Measurements from ENCODE around the gene FXYD7. TPM values are rescaled to one million over a fixed set of nuclear protein-coding genes. Genes with fewer than 3 reads are reported as not detected.

Gene FXYD7
- total RNA-seq, 2 donors from 2014 or later, result 0.82 to 1.8 TPM

DNA sequence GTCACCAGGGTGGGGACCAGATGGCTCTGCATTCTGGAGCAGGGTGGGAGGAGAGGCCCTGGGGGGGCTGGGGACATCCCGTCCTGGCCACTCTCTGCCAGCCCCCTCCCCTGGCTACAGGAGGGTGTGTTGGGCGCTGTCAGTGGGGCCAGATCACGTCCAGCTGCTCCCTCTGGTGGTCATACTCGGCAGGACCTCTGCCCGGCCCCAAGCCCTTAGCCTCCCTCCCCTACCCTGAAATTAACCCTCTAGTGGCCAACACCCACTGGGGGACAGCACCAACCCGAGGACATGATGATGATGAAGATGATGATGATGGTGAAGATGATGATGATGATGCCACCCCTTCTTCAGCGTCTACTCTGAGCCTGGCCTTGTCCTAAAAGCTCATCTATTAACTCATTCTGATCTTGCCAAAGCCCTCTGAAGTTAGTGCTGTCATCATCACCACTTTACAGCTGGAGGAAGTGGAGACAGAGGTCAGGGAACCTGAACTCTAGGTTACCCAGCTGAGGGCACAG lies 7.6 kb upstream of the FXYD7 start:
- H3K27ac Mint-ChIP-seq, result no peak overlapping the region
- no peaks in the 10 kb centered on the region for H3K36me3 Mint-ChIP-seq

DNA sequence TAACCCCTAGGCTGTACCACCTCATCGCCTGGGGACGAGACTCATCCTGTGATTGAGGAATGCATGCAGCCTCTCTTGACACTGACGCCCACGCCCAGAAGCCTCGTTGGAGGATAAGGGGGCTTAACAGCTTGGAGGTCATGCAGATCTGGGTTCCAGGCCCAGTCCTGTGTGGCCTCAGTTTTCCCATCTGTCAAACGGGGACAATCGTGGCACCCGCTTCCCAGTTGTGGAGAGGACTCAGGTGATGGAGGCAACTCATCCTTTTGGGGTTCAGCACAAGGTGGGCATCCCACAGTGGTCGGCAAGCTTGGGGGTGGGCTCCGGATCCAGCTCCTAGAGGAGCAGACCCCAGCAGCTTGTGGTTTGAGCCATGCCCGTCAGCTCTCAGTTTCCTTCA lies 6.8 kb upstream of the FXYD7 start:
- ATAC-seq (no peak), DNase-seq (ENCODE audit: low spot score in 2 of 2) (no peak)

More for the DNA sequence above, 7.6 kb upstream of the FXYD7 start:
- DNase-seq (ENCODE audit: low spot score in 2 of 2) (peak in 1 of 2 donors; percentile 79), ATAC-seq (peak; percentile 91 to 92)
- H3K9me3 Mint-ChIP-seq, result peaks cover 10 to 11% of the 10 kb centered on the region in 2 donors

DNA sequence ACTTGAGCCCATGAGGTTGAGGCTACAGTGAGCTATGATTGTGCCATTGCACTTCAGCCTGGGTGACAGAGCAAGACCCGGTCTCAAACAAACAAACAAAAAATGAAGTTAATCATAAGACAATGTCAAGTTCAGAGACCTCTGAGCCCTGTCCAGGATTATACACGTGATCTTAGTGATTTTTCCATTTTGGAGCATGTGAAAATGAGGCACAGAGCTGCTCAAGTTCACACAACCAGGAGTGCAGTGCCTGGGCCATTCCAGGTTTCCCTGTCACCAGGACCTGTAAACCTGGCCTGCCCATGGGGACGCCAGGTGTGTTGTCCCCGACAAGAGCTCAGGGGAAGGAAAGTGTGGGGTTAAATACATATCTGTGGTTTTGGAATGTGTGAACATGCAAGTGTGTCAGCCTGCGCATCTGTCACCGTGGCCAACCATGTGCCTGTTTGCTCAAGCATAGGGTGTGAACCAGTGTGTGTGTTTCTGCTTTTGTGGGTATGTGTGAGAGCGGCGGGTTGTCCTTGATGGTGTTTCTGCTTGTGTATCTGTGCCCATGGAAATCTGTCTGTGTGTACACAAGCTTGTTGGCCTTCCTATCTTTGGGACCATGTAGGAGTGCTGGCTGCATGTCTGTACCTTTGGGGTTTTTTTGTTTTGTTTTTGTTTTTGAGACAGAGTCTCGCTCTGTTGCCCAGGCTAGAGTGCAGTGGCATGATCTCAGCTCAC lies 5.9 kb upstream of the FXYD7 start:
- ATAC-seq, result no peak
- DNase-seq (ENCODE audit: low spot score in 2 of 2), result no peak
- Mint-ChIP-seq H3K9me3 (peaks cover 10 to 11% of the 10 kb centered on the region in 2 donors), H3K36me3 (no peaks in the 10 kb centered on the region), H3K27ac (no peak overlapping the region)

More for the DNA sequence above, 6.8 kb upstream of the FXYD7 start:
- peaks cover 10 to 11% of the 10 kb centered on the region in 2 donors for H3K9me3 Mint-ChIP-seq
- H3K27ac Mint-ChIP-seq, result no peak overlapping the region
- no peaks in the 10 kb centered on the region for H3K36me3 Mint-ChIP-seq

DNA sequence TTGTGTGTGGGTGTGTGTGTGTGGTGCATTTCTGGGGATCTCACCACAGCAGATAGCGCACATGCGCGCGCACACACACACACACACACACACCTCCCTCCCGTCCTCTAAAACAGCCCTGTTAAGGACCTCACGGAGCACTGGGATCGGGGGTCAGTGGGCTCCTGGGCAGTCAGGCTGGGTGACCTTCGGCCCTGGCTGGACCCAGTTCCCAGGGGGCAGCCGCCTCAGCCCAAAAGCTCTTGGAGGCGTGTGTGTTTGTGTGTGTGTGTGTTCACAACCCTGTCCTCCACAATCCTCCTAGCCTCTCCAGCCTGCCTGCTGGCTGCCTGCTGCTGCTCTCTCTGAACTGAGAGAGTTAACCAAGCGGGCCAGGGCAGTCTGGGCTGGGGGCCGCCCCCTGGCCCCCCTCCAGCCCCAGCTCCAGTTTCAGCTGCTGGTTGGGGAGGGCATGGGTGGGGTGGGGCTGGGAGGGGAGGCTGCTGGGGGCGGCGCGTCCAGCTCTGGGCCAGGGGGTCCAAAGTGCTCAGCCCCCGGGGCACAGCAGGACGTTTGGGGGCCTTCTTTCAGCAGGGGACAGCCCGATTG lies 4.7 kb upstream of the FXYD7 start, which contains the start of gene FXYD1:
Gene FXYD1, plus strand, starts transcription at position 520 of the 588 bp plus-strand sequence. CDS start 1,256 bp downstream, outside the sequence.
- DNase-seq (ENCODE audit: low spot score in 2 of 2) (no peak), ATAC-seq (no peak)
- Mint-ChIP-seq H3K9me3 (no peaks in the 10 kb centered on the region), H3K27ac (no peak within 1 kb of the TSS), H3K36me3 (no peaks in the 10 kb centered on the region)

DNA sequence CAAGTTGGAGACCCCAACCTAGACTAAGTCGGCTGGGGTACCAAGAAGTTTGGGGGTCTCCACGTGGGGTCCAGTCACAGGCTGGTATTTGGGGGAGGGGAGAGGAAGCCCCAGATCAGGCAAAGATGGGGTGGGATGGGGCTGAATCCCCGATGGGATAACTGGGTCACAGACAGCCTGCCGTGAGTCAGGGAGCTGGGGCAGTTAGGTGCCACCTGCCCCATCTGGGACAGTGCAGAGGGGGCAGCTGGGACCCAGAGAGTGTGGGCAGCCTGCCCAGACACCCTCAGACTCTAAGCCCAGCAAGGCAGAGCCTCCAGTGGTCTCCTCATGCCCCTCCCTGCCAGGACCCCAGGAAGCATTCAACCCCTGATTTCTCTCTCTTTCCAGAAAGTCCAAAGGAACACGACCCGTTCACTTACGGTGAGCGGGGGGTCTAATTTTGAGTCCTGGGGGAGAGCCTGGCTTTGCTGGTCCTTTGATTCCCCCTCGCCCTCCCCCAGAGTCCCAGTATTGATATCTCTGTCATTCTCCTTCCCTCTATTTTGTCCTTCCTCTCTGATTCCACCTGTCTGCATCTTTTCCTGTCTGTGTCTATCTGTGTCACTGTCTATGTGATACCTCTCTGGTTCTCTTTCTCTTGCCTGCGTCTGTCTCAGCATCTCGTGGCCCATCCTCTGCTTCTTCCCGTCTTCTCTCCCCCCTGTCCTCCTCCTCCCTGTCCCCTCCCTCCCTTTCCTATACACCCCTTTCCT lies 2.7 kb upstream of the FXYD7 start:
- DNase-seq (ENCODE audit: low spot score in 2 of 2) (no peak), ATAC-seq (no peak)
- Mint-ChIP-seq H3K27ac (no peak overlapping the region), H3K9me3 (no peaks in the 10 kb centered on the region), H3K36me3 (no peaks in the 10 kb centered on the region)

DNA sequence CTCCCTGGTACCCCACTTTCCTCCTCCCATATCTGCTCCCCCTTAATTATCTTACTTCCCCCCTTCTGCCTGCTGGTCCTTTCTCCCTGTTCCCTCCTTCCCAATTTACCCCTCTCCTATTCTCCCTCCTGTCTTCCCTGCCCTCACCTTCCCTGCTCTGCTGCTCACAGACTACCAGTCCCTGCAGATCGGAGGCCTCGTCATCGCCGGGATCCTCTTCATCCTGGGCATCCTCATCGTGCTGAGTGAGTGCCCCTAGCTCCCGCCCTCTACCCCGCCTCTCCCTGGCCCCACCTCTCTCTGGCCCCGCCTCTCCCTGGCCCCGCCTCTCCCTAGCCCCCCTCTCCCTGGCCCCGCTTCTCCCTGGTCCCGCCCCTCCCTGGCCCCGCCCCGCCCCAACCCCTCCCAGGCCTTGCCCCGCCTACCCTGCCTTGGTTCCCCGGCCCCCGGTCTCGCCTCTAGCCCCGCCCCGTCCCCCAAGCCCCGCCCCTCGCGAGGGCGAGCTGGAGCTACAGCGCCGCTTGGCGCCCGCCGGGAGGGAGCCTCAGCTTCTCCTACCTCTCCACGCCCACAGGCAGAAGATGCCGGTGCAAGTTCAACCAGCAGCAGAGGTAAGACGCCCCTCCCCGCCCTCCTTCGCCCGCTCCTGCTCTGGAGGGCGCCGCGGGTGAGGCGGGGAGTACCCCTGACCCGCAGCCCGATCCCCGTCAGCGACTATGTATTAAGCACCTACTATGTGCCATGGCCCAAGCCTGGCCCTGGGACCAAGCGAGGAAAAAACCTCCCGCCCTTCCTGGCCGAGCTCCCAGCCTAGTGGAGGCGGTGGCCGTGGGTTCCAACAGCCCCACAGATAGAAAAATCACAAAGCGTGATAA lies 1.9 kb upstream of the FXYD7 start:
- H3K9me3 Mint-ChIP-seq, result no peaks in the 10 kb centered on the region
- H3K27ac Mint-ChIP-seq, result peak overlapping the region in 1 of 2 donors; percentile 90
- H3K36me3 Mint-ChIP-seq, result no peaks in the 10 kb centered on the region
- DNase-seq (ENCODE audit: low spot score in 2 of 2) (peak; percentile 91 to 98), ATAC-seq (peak; percentile 85 to 90)

DNA sequence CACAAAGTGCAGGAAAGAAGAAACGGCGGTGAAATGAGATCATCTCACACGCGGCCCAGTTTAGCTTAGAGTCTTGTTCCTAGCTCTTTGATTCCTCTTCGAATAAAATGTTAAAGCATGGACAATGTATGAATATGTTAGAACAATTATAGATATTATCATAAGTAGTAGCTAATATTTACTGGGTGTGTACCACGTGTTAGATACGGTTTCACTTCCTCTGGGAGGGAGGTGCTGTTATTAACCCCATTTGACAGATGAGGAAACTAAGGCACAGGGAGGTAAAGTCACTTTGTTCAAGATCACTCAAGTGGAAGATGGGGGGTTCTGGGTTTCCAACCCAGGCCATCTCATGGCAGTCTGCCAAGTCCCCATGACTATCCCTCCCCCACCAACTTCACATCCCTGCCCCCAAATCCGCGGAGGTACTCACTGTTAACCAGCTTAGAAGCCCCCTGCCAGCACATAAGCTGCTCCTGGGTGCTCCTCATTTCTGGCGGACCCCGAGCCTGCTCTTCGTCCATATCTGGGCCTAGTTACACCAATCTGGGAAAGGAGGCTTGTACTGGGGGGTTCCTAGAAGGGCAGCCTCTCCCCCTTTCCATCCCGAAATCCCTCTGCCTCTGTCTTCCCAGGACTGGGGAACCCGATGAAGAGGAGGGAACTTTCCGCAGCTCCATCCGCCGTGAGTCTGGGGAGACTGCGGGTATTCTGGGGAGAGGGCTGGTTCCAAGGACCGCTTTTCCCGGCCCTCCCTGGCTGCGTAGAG lies 1.0 kb upstream of the FXYD7 start:
- Mint-ChIP-seq H3K9me3 (no peaks in the 10 kb centered on the region), H3K27ac (peak overlapping the region in 1 of 2 donors; percentile 90), H3K36me3 (no peaks in the 10 kb centered on the region)
- DNase-seq (ENCODE audit: low spot score in 2 of 2), result no peak
- ATAC-seq, result no peak

DNA sequence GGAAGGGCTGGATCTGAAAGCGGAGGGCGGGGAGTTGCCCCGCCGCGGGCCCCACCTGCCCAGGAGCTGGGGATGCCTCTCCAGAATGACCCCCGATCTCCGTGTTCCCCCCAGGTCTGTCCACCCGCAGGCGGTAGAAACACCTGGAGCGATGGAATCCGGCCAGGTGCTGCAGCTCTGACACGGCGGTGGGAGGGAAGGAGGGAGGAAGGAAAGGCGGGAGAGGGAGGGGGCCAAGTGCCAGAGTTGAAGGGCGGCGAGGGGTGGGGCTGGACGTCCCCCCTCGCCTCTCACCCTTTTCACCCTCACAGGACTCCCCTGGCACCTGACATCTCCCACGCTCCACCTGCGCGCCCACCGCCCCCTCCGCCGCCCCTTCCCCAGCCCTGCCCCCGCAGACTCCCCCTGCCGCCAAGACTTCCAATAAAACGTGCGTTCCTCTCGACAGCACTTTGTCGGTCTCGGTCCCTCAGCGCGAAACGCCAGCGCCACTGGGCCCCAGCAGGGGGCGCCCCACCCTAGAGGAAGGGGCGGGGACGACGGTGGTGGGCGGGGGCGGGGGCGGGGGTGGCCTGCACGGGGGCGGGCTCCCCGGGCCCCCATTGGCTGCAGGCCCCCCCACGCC lies 337 bp upstream of the FXYD7 start:
- ATAC-seq, result peak; percentile 11 to 25
- H3K9me3 Mint-ChIP-seq, result no peaks in the 10 kb centered on the region
- no peaks in the 10 kb centered on the region for H3K36me3 Mint-ChIP-seq

DNA sequence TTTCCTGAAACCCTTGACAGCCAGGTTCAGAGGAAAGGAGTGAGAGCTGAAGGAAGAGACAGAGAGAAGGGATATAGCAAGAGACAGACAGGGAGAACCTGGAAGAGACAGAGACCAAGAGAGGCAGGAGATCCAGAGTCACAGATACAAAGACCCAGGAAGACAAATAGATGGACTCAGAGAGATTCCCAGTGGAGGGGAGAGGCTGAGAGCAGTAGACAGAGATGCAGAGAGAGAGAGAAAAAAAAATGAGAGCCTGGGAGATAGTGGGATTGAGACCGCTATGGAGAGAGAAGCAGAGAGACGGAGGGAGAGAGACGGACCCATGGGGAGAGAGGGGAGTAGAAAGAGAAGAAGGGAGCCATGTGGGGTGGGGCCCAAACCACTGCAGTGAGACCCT lies 763 bp downstream of the FXYD7 start:
- Mint-ChIP-seq H3K27ac (no peak overlapping the region), H3K9me3 (no peaks in the 10 kb centered on the region), H3K36me3 (no peaks in the 10 kb centered on the region)
- ATAC-seq (no peak), DNase-seq (ENCODE audit: low spot score in 2 of 2) (no peak)

More for the DNA sequence above, 337 bp upstream of the FXYD7 start:
- DNase-seq (ENCODE audit: low spot score in 2 of 2), result peak in 1 of 2 donors; percentile 86
- H3K27ac Mint-ChIP-seq, result no peak overlapping the region

DNA sequence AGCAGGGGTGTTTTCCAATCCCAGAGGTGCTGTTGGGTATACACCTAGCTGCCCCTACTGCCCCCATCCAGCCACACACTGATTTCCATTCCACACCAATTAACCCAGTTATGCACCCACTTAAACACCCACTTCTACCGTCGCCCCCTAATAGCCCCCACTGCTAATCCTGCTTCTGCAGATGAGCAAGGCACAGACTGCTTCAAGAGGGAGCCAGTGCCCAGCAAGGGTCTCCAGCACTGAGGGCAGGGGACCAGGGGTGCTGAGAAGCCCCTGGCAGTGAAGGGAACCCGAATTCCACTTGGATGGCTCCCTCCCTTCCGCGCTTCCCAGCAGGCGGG lies 1.2 kb downstream of the FXYD7 start:
- no peaks in the 10 kb centered on the region for H3K36me3 Mint-ChIP-seq
- DNase-seq (ENCODE audit: low spot score in 2 of 2) (no peak), ATAC-seq (no peak)
- no peak overlapping the region for H3K27ac Mint-ChIP-seq
- H3K9me3 Mint-ChIP-seq, result no peaks in the 10 kb centered on the region

DNA sequence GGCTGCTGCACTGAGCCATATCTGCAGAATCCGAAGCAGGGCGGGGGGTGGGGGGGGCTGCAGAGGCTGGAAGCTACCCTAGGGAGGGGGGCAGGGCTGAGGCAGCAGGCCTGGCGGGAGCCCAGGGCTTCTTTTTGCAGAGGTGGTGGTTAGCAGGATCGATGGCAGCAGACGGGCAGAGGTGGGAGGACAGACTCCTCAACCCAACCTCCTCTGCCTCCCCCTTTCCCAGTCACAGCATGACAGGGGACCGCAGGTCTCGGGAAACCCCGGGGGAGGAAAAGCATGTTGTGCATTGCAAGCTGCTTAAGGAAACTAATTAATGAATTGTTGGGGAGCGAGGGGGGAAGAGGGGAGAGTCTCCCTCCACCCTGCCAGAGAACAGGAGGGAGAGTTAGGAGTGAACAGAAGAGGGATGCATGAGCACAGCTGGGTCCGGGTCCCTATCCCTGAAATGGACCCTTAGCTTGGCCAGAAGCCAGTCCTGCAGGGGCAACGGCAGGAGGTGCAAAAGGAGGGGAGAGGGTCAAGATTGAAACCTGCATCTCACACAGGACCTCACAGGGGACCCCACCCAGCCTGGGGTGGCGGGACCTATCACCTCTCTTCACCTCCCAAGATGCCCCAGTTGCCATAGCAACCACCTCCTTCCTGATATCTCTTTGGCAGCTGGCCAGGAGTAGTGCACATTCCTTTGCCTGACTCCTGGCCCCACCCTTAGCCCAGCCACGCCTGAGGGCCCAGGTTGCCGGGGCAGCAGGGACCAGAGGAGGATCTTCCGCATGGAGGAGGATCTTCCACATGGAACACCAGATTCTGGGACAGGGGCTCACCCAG lies 1.8 kb downstream of the FXYD7 start:
- Mint-ChIP-seq H3K27ac (no peak overlapping the region), H3K9me3 (no peaks in the 10 kb centered on the region), H3K36me3 (no peaks in the 10 kb centered on the region)
- ATAC-seq, result no peak
- DNase-seq (ENCODE audit: low spot score in 2 of 2), result no peak

DNA sequence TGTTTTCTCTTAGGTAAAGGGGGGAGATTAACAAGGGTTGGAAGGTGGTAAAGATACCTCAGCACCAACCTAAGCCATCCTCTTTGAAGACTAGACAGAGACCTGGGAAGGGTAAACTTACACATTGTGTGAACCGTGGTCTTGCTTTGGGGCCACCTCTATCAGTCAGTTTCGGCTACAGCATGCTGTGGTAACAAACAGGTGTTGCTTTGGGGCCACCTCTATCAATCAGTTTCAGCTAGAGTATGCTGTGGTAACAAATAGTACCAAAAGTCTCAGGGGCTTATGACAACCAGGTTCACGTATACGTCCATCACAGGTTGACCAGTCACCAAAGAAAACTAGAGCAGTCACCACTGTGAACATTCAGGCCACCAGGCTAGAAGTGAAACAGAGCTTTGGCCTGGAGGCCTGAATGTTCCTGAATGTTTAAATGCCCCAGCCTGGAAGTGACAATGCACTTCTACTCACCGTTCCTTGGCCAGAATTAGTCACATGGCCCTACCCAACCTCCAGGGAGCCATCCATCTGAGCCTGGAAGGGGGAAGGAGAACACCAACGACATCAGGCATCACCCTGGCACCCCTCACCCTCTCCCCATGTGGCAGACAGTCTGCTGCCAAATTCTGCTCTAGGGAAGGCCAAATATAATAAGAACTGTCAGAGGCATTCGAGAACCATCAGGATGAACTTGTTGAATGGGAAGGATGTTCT lies 3.8 kb downstream of the FXYD7 start:
- no peak for ATAC-seq
- Mint-ChIP-seq H3K36me3 (no peaks in the 10 kb centered on the region), H3K27ac (peak overlapping the region in 1 of 2 donors; percentile 45), H3K9me3 (no peaks in the 10 kb centered on the region)
- no peak for DNase-seq (ENCODE audit: low spot score in 2 of 2)

DNA sequence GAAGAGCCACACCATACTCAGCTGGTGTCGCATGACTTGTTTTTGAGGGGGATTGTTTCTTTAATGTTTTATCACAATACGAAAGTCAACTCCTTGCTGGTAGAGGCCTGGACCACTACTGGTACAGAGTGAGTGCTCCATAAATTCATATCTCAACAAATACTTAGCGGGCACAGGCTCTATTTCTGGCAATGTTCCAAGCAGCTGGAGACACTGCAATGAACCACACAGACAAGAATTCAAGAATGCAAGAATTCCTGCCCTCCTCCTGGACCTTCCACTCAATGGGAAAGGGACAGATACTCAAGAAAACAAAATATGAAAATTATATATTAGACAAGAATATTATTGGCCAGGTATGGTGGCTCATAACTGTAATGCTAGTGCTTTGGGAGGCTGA lies 6.4 kb downstream of the FXYD7 start:
- no peaks in the 10 kb centered on the region for H3K9me3 Mint-ChIP-seq
- ATAC-seq (no peak), DNase-seq (ENCODE audit: low spot score in 2 of 2) (no peak)
- H3K36me3 Mint-ChIP-seq, result no peaks in the 10 kb centered on the region
- H3K27ac Mint-ChIP-seq, result no peak overlapping the region

DNA sequence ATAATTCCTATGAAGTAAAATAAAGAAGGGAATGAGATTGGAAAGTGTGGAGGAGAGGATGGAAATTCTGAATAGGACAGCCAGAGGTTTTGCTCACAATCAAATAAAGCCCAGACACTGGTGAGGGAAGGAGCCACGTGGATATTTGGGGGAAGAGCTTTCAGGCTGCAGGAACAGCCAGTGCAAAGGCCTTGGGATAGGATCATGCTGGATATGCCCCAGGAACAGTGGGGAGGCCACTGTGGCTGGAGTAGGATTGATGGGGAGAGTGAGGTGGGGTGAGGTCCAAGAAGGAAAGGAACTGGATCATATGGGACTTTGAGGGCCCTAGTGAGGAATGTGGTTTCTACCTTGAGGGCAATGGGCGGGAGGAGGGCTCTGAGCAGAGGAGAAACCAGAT lies 7.4 kb downstream of the FXYD7 start:
- Mint-ChIP-seq H3K27ac (no peak overlapping the region), H3K36me3 (peaks cover 9 to 10% of the 10 kb centered on the region in 2 donors), H3K9me3 (no peaks in the 10 kb centered on the region)
- DNase-seq (ENCODE audit: low spot score in 2 of 2), result no peak
- ATAC-seq, result no peak

All from activated naive CD4-positive, alpha-beta T cell treated with anti-CD3 and anti-CD28 coated beads, Interleukin-2, amount 50 U/mL, for 72 hours (primary cell).